Adrenal gland (tissue), 12 donors: ENCODE measurements around the gene LRRC4C. TPM values are rescaled to one million over a fixed set of nuclear protein-coding genes. Genes with fewer than 3 reads are reported as not detected.
A peak's percentile ranks its signal among the peaks of the same experiment; 100 is the strongest.

Experiments
- DNase-seq, 7 donors: peaks; one replicate each; pipeline ENCODE4 v3.0.0-alpha.2; 2019 to 2020
- H3K27ac ChIP-seq, 5 donors: fragments of 200-600 bp; sonication (generic) in 4 of 5; 1 replicate in 3 of 5; 2 replicates in 2 of 5; pipeline versions ENCODE4 v1.5.1 to v1.8.0; 2016 to 2020; ENCODE audit warnings: mild to moderate bottlenecking in 1 of 5
- H3K27me3 ChIP-seq: fragments of 200-600 bp; 2 replicates; pipeline ENCODE4 v1.8.0; 2021
- H3K36me3 ChIP-seq, 2 donors: fragments of 200-600 bp; replicated peaks in 1 of 2; 1 replicate in 1 of 2; 2 replicates in 1 of 2; pipeline versions ENCODE4 v1.5.1 to v1.8.0; 2018 to 2022
- H3K4me1 ChIP-seq, 2 donors: fragments of 200-600 bp; replicated peaks in 1 of 2; 1 replicate in 1 of 2; 2 replicates in 1 of 2; pipeline versions ENCODE4 v1.5.1 to v1.8.0; 2018 to 2021
- H3K4me3 ChIP-seq, 4 donors: fragments of 200-600 bp; sonication (generic) in 3 of 4; one replicate each; pipeline ENCODE4 v1.5.1; 2016 to 2018
- H3K9me3 ChIP-seq, 3 donors: fragments of 200-600 bp; sonication (generic) in 1 of 3; replicated peaks in 1 of 3; 1 replicate in 2 of 3; 2 replicates in 1 of 3; pipeline versions ENCODE4 v1.5.1 to v1.8.0; 2016 to 2021
- CTCF ChIP-seq, 6 experiments: fragments of 450-650 bp in 4 of 6; fragments of 200-600 bp in 2 of 6; sonication (generic) in 1 of 6; IDR thresholded peaks; 1 replicate in 5 of 6; 2 replicates in 1 of 6; pipeline versions ENCODE4 v1.5.1 to v1.8.0; 2016 to 2021; ENCODE audit warnings: antibody characterized with exemption in 6 of 6, mild to moderate bottlenecking in 2 of 6, moderate library complexity in 1 of 6
- POLR2A ChIP-seq, 2 donors: fragments of 450-650 bp; IDR thresholded peaks; one replicate each; pipeline ENCODE4 v1.6.1; 2017; ENCODE audit warnings: antibody characterized with exemption in 2 of 2, mild to moderate bottlenecking in 2 of 2, moderate library complexity in 1 of 2
- WGBS, 4 donors: extraction: QIAGEN DNeasy Blood & Tissue Kit in 2 of 4; methylation state at CpG; one replicate each; pipeline versions ENCODE4 v1.1.5 to v1.1.7; 2013 to 2017; 5-methylcytosine and 5-hydroxymethylcytosine counted together
- intact Hi-C, 2 donors: fragments of 100-400 bp; cut with DNase I; formaldehyde crosslinking; loops; one replicate each; pipeline versions ENCODE4 v1.14.1 to v1.15.0; 2022 to 2023
- polyA plus RNA-seq, 3 donors: library from polyadenylated mRNA; stranded (reverse); fragments of 200-250 nt in 2 of 3; fragments of 350-450 nt in 1 of 3; fragmentation: Illumina TruSeq in 1 of 3; extraction: RNeasy Lipid Tissue Mini Kit (QIAGEN cat#74804) in 1 of 3; gene quantifications; one replicate each; pipeline ENCODE4 v1.2.3, GENCODE V29; 2013 to 2014
- total RNA-seq, 9 donors: library from RNA; depleted of rRNA in 4 of 9; stranded (reverse); fragments of >200 nt in 4 of 9; fragments of 120-200 nt in 1 of 9; fragmentation: NEBNext Ultra II Directional in 1 of 9; extraction: Animal tissue kit (Norgen Biotek cat#: 25700) in 1 of 9; gene quantifications; one replicate each; pipeline versions ENCODE4 v1.1.0 to v1.2.4, GENCODE V29; 2013 to 2023
- donor health status: healthy with polysubstance abuse.
- donor health status: Bipolar disorder and iron deficiency.
- donor health status: DM: yes; HTN: yes; CAD: no.
- donor health status: DM: no; HTN: no; CAD: no.
- donor health status: DM: no; HTN: no; CAD: no.
- donor health status: DM: yes; HTN: yes; CAD: no.

LRRC4C gene
- total and polyA plus RNA-seq, 12 donors: 1.0 to 10.6 (median 5.5) TPM

GRCh38 chr11:40315122-40315521 is 1144.3 kb downstream of the LRRC4C start:
- no peak for TF ChIP-seq CTCF (IDR thresholded peaks at IDR 0.05)
- TF ChIP-seq POLR2A (IDR thresholded peaks at IDR 0.05): no peak
- 74 to 95% (median 87%) methylated on average over 1 of the region's 1 CpG for WGBS, 4 donors
- intact Hi-C loops: no loop called here

GRCh38 chr11:40314327-40314726 is 1145.1 kb downstream of the LRRC4C start:
- WGBS, 4 donors: 38 to 41% (median 40%) methylated on average over 2 of the region's 2 CpGs
- no peak overlapping the region for H3K27ac ChIP-seq
- H3K9me3 ChIP-seq: no peaks in the 10 kb centered on the region
- H3K36me3 ChIP-seq: no peaks in the 10 kb centered on the region
- H3K4me1 ChIP-seq: no peaks in the 10 kb centered on the region
- H3K4me3 ChIP-seq: no peak overlapping the region
- no peak for DNase-seq
- intact Hi-C loops: no loop called here
- TF ChIP-seq CTCF (IDR thresholded peaks at IDR 0.05): no peak
- no peak for TF ChIP-seq POLR2A (IDR thresholded peaks at IDR 0.05)
- no peaks in the 10 kb centered on the region for H3K27me3 ChIP-seq

More at GRCh38 chr11:40315122-40315521, 1144.3 kb downstream of the LRRC4C start:
- Histone ChIP-seq H3K27ac (no peak overlapping the region), H3K4me1 (no peaks in the 10 kb centered on the region), H3K9me3 (no peaks in the 10 kb centered on the region), H3K27me3 (no peaks in the 10 kb centered on the region), H3K4me3 (no peak overlapping the region), H3K36me3 (no peaks in the 10 kb centered on the region)
- DNase-seq: no peak

- intact Hi-C loops: no loop called here
- peak in 2 of 7 donors; percentile 9 to 19 for DNase-seq
- WGBS, 4 donors: 0 to 19% (median 11%) methylated on average over 1 of the region's 1 CpG
Observed at GRCh38 chr11:40306938-40307548, 1152.4 kb downstream of the LRRC4C start.

GRCh38 chr11:40302669-40303068 is 1156.8 kb downstream of the LRRC4C start:
- H3K27ac ChIP-seq: no peak overlapping the region
- intact Hi-C loops: no loop called here
- no peak for DNase-seq
- H3K4me1 ChIP-seq: no peaks in the 10 kb centered on the region
- H3K36me3 ChIP-seq: no peaks in the 10 kb centered on the region
- no peak overlapping the region for H3K4me3 ChIP-seq
- TF ChIP-seq CTCF (IDR thresholded peaks at IDR 0.05) (no peak), POLR2A (IDR thresholded peaks at IDR 0.05) (no peak)
- H3K27me3 ChIP-seq: no peaks in the 10 kb centered on the region
- 66 to 76% (median 72%) methylated on average over 4 of the region's 4 CpGs for WGBS, 4 donors
- H3K9me3 ChIP-seq: no peaks in the 10 kb centered on the region

More at GRCh38 chr11:40306938-40307548, 1152.4 kb downstream of the LRRC4C start:
- H3K27me3 ChIP-seq: no peaks in the 10 kb centered on the region
- no peak overlapping the region for H3K27ac ChIP-seq
- H3K36me3 ChIP-seq: no peaks in the 10 kb centered on the region
- no peaks in the 10 kb centered on the region for H3K9me3 ChIP-seq
- TF ChIP-seq CTCF (IDR thresholded peaks at IDR 0.05): peak; percentile 21 to 58 (median 52)
- TF ChIP-seq POLR2A (IDR thresholded peaks at IDR 0.05): no peak
- no peak overlapping the region for H3K4me3 ChIP-seq
- no peaks in the 10 kb centered on the region for H3K4me1 ChIP-seq
